GM18867 (cell line): ENCODE results near the gene PRR14L.
"Not testable (repeated sequence)": the region's sequence is repeated elsewhere in the genome, so short reads cannot be mapped to it uniquely, and the experiment has no call there.

Experiments
- ATAC-seq: cut with Tn5 transposase; IDR thresholded peaks from one replicate; pipeline ENCODE4 v1.9.1; 2021; ENCODE audit warnings: mild to moderate bottlenecking, moderate library complexity; ENCODE audit not compliant: unreplicated experiment

PRR14L gene

DNA sequence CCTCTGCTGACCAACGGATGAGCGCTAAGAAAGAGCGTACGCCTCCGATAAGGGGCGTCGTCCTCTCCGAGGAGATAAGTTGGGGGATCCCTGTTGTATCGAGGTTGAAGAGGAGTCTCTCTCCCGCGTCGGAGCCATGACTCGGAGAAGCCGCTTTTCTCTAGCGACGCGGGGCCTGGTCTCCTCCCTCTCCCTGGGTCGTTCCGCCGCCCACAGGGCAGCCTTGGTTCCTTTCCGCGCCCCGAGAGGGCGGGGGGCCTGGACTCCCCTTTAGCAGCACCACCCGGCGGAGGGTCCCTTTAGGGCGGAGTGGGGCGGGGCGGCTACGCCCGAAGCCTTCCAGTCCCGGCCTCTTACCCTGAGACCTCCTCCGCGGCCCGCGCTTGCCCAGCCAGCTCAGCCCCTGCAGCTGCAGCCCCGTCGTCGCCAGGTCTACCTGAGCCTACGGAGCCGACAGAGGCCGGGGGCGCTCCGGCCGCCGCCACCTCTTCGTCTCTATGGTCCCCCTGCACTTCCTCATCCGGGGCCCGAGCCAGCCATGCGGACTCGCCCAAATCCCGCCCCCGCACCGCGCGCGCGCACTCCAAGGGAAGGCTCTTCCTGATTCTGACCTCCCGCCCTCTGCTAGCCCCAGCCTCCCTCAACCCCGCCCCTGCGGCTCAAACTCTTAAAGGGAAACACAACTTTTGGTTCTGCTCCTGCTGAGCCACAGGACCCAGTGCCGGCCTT lies at the start of gene PRR14L:
Gene PRR14L (minus strand): TSS at position 497 of the 729 bp plus-strand sequence. CDS start 11,272 bp downstream, outside the sequence.
- ATAC-seq = peak; percentile 68

DNA sequence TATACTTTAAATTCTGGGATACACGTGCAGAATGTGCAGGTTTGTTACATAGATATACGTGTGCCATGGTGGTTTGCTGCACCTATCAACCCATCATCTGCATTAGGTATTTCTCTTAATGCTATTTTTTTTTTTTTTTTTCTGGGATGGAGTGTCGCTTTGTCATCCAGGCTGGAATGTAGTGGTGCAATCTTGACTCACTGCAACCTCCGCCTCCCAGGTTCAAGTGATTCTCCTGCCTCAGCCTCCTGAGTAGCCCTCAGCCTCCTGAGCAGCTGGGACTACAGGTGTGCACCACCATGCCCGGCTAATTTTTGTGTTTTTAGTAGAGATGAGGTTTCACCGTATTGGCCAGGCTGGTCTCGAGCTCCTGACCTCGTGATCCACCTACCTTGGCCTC lies 49.4 kb upstream of the PRR14L start:
- not testable (repeated sequence) for ATAC-seq

DNA sequence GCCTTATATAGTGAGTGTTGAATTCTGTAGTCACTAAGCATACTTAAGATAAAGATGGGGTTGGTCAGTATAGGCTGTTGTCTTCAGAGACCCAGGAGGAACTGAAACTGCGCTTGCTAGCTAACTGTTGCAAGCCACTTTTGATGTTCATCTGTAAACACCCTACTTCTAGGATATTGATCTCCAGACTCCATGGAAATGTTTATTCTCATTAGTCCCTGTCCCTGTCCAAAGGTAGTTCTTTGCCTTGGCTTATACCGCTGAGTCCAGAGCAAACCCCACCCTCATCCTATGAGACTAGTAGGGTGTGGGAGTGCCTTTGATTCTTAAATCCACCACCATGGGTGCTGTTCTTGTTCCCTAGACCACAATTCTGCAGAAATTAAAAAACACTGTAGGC lies 40.3 kb upstream of the PRR14L start:
- ATAC-seq = no peak

DNA sequence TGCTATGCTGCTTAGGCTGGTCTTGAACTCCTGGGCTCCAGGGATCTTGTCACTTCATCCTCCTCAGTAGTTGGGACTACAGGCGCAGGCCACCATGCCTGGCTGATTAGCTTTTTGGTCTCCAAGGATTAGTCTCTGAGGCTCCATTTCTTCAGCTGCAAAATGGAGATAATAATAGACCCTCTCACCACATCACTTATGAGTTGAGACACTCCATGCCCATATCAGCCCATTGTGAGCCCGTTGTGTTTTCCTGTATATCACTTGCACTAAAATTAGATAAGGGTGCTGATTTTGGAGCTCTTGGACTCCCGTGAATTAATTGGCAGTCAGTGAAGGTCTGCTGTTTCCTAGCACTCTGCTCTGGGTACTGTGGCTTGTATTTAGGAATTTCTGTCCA lies 39.9 kb upstream of the PRR14L start:
- no peak for ATAC-seq

DNA sequence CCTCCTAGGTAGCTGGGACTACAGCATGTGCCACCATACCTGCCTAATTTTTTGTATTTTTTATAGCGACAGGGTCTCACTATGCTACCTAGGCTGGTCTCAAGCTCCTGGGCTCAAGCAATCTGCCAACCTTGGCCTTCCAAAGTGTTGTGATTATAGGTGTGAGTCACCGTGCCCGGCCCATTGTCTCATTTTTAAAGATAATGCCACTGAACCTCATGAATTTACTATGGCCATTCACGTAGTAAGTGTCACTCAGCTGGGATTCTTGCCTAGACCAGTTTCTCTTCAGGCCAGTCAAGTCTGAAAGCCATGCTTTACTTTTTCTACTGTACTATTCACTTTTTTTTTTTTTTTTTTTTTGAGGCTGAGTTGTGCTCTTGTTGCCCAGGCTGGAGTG lies 26.3 kb upstream of the PRR14L start:
- ATAC-seq = no peak

DNA sequence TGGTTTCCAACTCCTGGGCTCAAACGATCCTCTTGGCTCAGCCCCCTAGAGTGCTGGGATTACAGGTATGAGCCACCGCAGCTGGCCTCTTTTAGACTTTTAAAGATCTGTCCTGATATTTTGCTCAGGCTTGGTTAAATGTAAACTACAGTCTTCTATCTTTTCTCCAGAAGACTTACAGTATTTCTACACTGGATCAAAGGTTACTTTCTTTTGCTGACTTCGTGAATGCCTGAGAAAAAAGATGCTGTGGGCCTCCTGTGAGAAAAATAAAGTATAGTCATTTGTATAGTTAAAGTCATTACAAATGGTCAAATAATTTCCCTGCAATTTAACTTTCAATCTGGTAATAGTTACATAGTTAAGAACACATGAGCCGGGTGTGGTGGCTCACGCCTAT lies 23.5 kb upstream of the PRR14L start:
- no peak for ATAC-seq

DNA sequence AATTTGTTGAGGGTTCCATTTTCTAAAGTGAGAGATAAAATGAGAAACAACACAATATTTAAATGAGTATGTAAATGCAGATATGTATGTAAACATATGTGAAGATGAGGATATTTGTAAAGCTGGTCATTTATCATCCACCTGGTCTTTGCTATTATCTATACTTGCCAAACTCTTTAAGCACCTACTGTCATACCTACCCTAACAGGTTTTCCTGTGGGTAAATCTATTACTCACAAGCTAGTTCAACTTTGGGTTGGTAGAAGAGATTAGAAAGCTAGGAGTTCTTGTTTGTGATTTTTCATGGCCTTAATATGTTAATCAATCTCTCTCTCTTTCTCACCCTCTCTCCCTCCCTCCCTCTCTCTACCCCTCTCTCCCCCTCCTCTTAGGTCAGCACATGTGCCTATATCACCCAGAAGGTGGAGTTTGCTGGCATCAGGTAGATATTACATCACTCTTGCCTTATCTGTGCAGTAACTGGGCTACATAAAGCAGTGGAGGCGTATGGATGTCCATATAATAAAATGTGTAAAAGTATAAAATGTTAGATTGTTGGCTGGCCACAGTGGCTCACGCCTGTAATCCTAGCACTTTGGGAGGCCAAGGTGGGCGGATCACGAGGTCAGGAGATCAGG lies 18.6 kb upstream of the PRR14L start:
- ATAC-seq = no peak

DNA sequence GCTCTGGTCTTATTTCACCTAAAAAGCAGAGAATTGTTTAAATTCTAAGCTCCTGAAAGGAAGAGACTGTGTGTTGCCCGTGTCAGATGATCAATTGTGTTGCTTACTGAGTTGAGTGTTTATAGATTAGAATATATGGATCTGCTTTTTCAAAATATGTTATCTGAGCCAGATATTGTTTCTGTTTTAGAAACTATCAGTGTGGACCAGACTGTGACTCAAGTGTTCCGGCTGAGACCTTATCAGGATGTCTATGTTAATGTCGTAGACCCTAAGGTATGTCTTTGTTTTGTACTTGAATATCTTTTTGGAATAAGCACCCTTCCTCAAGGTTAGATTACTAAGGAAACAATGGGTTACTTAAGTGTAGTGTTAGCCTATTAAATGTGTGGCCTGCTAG lies 14.9 kb upstream of the PRR14L start:
- no peak for ATAC-seq

DNA sequence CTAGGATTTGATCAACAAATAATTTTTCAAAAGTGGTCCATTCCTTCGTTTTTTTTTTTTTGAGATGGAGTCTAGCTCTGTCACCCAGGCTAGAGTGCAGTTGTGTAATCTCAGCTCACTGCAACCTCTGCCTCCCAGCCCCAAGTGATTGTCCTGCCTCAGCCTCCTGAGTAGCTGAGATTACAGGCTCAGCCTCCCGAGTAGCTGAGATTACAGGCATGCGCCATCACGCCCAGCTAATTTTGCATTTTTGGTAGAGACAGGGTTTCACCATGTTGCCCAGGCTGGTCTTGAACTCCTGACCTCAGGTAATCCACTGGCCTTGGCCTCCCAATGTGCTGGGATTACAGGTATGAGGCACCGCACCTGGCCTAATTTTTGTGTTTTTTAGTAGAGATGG lies 8.9 kb upstream of the PRR14L start:
- ATAC-seq = not testable (repeated sequence)

DNA sequence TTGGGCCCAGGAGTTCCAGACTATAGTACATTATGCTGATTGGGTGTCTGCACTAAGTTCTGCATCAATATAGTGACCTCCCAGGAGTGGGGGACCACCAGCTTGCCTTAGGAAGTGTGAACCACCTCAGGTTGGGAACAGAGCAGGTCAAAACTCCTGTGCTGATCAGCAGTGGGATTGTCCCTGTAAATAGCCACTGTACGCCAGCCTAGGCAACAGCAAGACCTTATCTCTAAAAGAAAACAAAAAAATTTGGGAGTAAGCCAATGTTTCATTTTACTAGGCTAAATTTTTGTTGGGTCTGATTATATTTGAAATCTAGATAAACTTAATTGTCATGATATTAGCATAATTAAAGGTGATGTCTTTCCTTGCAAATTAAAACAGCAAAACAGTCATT lies 7.3 kb upstream of the PRR14L start:
- no peak for ATAC-seq

DNA sequence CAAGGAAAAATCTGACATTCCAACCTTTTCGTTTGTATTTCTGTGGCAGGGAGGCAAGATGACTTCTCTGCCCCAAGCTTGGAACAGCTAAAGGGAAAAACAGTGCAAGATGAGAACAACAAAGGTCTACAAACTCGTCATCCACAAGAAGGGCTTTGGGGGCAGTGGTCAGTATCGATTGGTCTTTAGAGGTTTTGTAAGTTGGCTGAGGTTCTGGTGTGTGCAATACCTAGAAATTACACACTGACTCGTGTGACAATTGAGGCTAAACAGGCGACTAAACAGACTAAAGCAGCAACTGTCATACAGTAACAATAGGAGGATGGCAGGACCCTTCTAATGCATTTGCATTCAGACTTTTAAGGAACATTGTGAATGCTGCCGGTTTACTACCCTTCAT lies 4.9 kb upstream of the PRR14L start:
- ATAC-seq = no peak

DNA sequence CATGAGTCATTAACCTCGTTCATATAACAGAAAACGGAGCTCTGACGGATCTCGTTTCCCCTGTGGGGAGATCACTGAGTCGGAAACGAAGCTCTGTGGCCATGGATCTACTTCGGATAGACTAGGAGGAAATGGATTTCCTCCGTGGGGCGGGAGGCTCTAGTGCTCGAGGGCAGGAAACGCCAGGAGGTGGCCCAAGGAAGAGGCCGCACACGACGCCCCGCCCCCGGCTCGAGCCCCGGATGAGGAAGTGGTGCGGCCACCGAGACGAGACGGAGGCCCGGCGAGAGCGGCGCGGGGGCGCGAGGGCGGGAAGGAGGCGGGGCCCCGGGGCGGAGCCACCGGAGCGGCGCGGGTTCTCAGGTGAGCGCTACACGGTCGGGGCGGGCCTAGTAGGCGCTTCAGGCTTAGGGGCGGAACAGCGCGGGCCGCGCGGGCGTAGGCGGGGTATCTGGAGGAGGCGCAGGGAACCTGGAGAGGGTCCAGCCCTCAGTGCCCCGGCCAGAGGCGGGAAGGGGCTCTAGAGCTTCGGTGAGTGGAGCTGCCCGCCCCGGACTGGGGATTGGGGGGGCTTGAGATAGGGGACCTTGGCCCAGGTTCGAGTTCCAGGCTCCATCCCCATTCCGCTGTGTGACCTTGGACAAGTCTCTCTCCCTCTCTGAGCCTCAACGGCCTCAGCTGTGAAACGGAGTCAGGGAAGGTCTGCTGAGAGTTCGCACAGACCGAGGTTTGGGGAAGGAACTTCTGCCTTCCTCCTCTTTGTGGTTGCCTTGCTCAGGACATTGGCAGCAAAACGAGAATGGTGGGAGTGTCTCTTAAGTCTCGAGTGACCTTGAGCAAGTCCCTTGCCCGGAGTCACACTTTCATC lies 3.9 kb upstream of the PRR14L start, which contains the start of gene DEPDC5:
Gene DEPDC5 (plus strand): TSS at position 386 of the 868 bp plus-strand sequence. CDS start 903 bp downstream, outside the sequence.
- peak; percentile 72 for ATAC-seq

DNA sequence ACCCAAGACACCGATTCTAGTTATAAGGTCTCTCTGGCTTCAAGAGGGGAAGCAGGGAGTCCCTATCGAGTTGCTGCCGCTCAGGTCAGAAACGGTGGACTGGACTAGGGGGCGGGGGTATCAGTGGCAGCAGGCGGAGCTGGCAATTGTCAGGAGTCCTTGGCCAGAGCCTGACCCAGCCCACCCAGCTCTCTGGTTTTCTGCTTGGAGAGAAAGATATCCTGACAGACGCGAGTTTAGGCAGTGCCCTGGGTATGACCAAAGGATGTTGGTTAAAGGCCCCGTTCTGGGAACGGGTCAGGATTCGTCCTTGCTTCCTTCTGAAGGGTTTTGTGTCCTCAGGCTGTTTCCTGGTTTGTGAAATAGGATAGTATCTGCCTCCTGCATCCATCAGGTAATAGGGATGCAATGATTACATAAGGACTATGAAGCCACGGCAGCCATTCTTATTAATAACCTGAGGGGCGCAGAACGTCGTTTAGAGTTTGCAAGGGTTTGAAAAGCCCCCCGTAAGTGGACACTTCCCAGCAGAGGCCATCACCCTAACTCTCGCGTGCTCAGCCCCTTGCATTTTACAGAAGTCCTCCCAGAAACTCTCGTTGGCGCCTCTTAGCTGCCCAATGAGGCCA lies 3.2 kb upstream of the PRR14L start:
- peak; percentile 1 for ATAC-seq

DNA sequence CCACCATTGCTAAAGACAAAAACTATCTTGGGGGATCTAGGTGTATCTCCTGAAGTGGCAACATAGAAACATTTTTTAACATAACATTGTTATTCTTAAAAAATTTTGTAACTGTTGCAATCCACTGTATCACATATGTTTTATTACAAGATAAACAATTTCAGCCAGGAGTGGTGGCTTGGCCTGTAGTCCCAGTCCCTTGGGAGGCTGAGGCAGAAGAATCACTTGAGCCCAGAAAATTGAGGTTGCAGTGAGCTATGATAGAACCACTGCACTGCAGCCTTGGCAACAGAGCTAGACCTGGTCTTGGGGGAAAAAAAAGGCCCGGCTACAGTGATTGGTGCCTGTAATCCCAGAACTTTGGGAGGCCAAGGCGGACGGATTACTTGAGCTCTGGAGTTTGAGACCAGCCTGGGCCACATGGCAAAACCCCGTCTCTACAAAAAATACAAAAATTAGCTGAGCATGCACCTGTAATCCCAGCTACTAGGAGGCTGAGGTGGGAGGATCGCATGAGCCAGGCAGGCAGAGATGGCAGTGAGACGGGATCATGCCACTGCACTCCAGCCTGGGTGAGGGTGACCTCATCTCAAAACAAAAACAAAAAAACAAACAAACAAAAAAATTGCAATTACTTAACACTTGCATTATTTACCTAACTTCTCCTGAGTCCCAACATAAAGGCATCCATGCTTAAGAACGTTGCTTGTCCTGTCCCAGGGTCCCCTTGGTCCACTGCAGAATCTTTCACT lies 2.3 kb upstream of the PRR14L start:
- no peak for ATAC-seq

DNA sequence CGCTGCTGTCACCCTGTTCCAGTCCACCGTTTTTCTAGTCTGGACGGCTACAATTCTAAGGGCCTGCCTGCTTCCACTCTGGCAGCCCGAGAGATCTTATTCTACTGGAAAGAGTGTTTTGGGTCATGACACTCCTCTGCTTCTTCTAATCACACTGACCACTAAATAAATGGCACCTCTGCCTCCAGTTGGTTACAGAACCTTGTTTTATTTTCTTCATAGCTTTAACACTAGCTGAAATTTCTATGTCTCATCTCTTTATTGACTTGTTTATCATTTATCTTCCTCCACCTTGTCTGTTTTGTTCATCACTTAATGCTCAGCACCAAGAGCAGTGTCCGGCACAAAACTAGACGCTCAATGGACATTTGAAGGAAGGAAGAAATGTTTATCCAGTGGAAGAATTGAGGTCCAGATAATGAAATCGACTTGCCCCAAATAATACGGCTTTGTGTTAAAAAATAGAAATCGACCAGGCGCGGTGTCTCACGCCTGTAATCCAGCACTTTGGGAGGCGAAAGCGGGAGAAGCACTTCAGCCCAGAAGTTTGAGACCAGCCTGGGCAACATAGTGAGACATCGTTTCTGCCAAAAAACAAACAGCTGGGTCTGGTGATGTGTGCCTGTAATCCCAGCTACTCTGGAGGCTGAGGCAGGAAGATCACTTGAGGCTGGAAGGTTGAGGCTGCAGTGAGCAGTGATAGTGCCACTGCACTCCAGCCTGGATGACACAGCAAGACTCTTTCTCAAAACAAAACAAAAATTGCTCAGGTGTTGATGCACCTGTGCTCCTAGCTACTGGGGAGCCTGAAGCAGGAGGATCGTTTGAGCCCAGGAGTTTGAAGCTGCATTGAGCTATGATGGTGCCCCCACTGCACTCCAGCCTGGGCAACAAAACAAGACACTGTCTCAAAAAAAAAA lies 693 bp upstream of the PRR14L start:
- no peak for ATAC-seq

DNA sequence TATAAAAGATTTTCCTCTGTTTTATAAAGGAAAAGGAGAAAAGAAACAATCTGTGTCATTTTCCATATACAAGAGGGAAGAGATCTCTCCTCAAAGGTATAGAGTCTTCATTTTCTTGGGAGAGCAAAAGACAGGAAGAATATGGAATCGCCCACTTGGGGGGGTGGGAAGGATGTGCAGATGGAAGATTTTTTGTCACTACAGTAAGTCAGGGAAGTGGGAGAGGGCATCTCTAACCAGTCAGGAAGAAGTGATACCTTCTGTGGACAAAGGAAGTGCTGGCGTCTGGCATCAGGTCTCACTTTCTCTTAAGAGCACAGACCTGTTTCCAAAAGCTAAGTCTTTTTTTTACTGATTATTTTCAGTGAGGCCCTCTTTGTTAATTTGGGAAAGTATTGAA lies 1.4 kb downstream of the PRR14L start:
- ATAC-seq = no peak

DNA sequence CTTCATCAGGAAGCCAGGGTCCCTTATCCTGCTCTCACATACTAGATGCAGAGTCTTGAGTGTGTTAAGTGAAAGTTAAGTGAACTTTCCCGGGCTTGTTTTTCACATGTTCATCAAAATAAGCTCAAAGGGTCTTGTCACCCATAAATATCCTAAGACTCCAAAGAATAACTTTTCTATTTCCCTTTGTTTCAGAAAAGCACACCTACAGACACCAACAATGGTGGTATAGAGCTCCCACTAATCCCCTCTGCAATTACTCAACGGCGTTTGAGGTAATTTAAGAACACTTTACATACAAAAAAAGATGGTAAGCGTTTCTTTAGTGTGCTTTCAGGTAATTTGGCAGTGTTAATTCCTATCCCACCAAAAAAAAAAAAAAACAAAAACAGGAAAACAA lies 2.5 kb downstream of the PRR14L start:
- no peak for ATAC-seq

DNA sequence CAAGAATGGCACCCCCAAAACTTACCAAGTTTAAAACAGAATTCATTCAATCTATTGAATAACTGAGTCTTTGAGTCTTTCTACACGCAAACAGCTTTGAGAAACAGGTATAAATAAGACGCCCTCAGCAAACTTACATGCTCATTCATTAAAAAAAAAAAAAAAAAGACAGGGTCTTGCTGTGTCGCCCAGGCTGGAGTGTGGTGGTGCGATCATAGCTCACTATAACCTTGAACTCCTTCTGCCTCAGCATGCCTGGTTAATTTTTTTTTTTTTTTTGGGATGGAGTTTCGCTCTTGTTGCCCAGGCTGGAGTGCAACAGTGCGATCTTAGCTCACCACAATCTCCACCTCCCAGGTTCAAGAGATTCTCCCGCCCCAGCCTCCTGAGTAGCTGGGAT lies 6.1 kb downstream of the PRR14L start:
- ATAC-seq = no peak

DNA sequence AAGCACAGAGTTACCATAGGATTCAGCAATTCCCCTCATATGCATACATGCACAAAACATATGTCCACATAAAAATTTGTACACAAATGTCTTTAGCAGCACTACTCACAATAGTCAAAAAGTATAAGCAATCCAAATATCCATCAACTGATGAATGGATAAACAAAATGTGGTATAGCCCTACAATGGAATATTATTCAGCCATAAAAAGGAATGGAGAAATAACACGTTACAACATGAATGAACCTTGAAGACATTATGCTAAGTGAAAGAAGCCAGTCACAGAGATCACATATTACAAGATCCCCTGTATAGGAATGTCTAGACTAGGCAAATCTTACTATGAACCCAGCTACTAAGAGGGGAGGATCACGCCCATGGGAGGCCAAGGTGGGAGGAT lies 7.2 kb downstream of the PRR14L start:
- ATAC-seq = no peak
